Sigmoid colon (tissue), 4 donors: ENCODE data around the gene ARRDC5.

Experiments used
- POLR2AphosphoS5 ChIP-seq, 4 donors: sonication (generic); formaldehyde crosslinking; IDR thresholded peaks; one replicate each; pipeline ENCODE4 v1.6.1; 2017; ENCODE audit warnings: antibody characterized with exemption in 4 of 4
- TF ChIP-seq, protein P1 (sequence below), 4 experiments: fragments of 450-650 bp in 3 of 4; fragments of 200-600 bp in 1 of 4; IDR thresholded peaks; one replicate each; pipeline ENCODE4 v1.5.1; 2016 to 2019; ENCODE audit warnings: antibody characterized with exemption in 4 of 4, mild to moderate bottlenecking in 3 of 4, moderate library complexity in 2 of 4

- no peak for TF ChIP-seq POLR2AphosphoS5 (IDR thresholded peaks at IDR 0.05)
- TF ChIP-seq, protein P1, sequence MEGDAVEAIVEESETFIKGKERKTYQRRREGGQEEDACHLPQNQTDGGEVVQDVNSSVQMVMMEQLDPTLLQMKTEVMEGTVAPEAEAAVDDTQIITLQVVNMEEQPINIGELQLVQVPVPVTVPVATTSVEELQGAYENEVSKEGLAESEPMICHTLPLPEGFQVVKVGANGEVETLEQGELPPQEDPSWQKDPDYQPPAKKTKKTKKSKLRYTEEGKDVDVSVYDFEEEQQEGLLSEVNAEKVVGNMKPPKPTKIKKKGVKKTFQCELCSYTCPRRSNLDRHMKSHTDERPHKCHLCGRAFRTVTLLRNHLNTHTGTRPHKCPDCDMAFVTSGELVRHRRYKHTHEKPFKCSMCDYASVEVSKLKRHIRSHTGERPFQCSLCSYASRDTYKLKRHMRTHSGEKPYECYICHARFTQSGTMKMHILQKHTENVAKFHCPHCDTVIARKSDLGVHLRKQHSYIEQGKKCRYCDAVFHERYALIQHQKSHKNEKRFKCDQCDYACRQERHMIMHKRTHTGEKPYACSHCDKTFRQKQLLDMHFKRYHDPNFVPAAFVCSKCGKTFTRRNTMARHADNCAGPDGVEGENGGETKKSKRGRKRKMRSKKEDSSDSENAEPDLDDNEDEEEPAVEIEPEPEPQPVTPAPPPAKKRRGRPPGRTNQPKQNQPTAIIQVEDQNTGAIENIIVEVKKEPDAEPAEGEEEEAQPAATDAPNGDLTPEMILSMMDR (IDR thresholded peaks at IDR 0.05): no peak
Observed at GRCh38 chr19:4852484-4852883, 50.2 kb downstream of the ARRDC5 start.
